ENCODE data around the gene TSPAN16. TPM values are rescaled to one million over a fixed set of nuclear protein-coding genes. Genes with fewer than 3 reads are reported as not detected.
"Not testable (repeated sequence)": the region's sequence is repeated elsewhere in the genome, so short reads cannot be mapped to it uniquely, and the experiment has no call there.

The TSPAN16 gene
- total RNA-seq, 1 donor from 2014 or later: not detected

DNA sequence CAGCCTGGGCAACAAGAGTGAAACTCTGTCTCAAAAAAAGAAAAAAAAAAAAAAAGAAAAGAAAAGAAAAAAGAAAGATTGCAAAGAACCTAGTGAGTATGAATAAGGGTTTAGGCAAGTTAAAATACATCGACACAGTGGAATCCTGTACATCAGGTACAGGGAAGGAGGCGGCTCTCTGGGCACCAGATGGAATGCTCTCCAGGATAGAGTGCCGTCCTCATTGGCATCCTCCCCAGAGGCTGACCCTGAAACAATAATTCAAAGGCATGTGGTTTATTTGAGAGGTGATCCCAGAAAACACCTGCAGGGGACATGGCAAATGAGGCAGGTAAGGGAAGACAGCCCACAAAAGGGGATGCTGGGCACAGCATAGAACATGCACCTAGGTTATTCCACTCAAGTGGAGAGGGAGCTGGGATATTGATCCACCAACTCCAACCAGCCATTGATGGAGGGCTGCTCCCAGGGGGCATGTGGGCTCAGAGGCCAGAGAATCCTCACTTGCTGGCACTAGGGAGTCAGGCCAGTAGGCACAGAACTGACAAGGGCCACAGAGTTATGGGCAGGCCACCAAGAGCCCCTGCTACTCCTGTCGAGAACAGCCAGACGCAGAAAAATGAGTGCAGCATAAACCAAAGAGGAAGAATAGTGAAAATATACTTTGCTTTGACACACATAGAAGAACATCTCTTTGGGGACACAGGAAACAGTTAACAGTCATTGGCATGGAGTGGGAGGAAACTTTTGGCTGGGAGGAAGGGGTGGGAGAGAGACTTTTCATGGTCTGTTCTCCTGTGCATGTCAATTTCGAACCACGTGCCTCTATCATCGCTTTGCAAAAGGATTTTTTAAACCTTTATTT is 4.2 kb downstream of the TSPAN16 start:
- no peak for DNase-seq (ENCODE audit: extremely low read depth, low read depth, low spot score)

DNA sequence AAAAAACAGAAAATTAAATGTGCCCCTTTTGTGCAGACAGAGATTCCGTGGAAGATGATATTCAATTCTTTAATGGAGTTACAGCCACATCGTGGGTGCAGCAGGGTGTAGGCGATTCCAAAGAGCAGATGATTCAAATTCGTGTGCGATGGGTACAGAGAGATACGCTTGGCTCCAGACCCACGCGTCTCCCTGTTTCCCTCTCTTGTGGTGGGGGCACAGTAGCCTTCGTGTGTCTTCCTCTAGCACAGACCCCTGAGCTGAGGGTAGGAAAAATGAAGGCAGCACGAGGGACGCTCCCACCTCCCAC is 4.8 kb downstream of the TSPAN16 start:
- DNase-seq (ENCODE audit: extremely low read depth, low read depth, low spot score): no peak

DNA sequence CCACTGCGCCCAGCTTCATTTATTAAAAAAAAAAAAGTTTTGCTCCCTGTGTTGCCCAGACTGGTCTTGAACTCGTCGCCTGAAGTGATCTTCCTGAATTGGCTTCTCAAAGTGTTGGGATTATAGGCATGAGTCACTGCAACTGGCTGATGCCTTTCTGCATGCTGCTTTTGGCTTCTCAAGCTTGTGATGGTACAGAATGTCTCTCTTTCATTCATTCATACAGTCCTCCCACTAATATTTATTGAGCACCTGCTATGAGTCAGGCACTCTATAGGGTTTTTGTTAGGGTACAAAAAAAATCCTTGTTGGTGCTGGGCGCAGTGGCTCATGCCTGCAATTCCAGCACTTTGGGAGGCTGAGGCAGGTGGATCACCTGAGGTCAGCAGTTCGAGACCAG is 9.0 kb downstream of the TSPAN16 start:
- DNase-seq (ENCODE audit: extremely low read depth, low read depth, low spot score): no peak

GRCh38 chr19:11306337-11306736 is 10.4 kb downstream of the TSPAN16 start:
- DNase-seq (ENCODE audit: extremely low read depth, low read depth, low spot score): no peak

DNA sequence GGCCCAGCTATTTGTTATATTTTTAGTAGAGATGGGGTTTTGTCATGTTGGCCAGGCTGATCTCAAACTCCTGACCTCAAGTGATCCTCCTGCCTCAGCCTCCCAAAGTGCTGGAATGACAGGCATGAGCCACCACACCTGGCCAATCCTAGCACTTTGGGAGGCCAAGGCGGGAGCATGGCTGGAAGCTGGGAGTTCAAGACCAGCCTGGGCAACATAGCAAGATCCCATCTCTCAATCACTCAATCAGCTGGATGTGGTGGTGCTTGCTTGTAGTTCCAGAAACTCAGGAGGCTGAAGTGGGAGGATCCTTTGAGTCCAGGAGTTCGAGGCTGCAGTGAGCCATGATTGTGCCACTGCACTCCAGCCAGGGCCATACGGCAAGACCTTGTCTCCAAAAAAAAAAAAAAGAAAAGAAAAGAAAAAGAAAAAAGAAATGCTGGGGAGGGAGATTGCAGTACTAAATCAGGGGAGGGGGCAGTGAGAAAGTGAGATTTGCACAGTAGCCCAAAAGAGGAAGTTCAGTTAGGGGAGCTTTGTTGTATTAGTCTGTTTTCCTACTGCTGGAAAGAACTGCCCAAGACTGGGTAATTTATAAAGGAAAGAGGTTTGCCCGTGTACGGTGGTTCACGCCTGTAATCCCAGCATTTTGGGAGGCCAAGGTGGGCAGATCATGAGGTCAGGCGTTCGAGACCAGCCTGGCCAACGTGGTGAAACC is 24.5 kb downstream of the TSPAN16 start:
- not testable (repeated sequence) for DNase-seq (ENCODE audit: extremely low read depth, low read depth, low spot score)

GRCh38 chr19:11321191-11322126 is 25.5 kb downstream of the TSPAN16 start:
- DNase-seq (ENCODE audit: extremely low read depth, low read depth, low spot score): no peak

DNA sequence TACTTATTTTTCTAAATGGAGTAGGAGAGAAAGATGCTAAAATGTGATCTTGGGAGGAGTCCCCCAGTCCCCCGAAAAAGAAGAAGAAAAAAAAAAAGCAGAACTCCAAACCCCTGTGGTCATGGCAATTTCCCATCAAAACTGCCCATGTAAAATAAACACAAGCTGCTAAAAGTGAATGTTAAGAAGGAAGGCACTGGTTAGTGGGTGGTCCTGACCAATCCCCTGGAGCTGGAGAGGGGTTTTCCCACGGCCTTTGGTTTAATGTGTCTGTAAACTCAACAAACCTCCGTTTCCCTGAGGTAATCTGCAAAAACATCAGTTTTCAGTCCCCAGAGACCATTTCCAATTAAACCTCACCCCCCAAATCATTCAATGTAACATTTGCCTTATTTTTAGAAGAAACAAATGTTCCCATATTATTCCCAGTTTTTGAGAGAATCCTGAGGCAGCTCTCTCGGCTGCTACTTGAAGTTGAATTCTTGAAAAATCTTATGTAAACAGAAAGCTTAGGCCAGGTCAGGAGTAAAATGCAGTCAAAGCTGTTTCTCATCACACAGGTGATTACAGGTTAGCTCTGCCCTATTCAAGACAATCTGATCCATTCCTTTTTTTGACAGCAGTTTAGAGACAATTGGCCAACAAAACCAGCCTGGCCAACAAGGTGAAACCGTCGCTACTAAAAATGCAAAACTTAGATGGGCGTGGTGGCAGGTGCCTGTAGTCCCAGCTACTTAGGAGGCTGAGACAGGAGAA is 26.5 kb downstream of the TSPAN16 start:
- no peak for DNase-seq (ENCODE audit: extremely low read depth, low read depth, low spot score)

- no peak for DNase-seq (ENCODE audit: extremely low read depth, low read depth, low spot score)
Observed at GRCh38 chr19:11323601-11324078, 27.7 kb downstream of the TSPAN16 start.

DNA sequence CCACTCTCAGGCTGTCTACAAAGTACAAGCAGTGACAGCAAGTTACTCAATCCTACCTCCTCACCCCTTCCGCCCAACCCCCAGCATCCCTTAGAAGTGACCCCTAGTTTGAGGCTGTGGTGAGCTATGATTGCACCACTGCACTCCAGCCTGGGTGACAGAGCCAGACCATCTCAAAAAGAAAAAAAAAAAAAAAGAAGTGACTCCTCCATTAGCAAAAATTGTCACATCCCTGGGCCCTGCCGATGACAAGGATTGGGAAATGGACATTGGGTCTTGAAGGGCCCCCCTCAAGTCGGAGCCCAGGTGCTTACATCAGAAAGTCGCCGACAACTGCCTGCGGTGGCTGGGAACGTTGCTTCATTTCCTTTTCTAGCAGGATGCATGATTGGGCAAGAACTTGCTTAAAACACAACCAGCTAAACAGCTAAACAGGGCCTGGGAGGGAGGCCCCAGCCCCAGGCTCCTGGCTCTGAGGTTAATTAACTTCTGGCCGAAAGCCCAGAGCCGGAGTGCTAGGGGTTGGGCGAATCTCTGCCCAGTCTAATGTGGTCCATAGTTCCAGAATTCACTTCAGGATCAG is 28.2 kb downstream of the TSPAN16 start:
- DNase-seq (ENCODE audit: extremely low read depth, low read depth, low spot score): no peak

DNA sequence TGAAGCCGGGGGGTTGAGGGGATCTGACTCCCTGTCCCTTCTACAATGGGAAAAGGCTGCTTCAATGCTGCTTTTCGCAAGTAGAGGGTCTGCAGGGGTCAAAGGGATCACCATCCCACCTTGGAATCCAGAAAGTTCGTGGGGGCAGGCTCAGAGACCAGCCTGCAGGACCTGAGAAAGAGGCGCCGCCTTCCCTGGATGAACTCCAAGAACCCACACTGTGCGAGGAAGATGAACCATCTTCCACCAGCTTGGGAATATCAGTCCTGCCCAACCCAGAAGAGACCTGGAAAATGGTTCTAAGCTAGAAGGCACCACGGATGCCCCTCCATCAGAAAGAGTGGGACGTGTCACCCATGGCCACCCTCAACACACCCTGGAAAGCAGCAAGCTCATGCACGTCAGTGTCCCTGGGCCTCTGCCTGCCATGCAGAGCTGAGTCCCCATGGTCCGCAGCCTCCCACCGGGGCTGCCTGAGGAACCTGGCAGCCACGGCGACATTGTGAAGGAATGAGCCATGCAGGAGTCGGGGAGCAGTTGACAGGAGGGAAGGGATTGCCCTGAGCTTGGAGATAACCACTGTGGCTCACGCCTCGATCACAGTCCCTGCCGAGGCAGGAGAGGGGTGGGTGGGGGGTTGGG is 28.9 kb downstream of the TSPAN16 start:
- DNase-seq (ENCODE audit: extremely low read depth, low read depth, low spot score): no peak

- DNase-seq (ENCODE audit: extremely low read depth, low read depth, low spot score): no peak
Observed at GRCh38 chr19:11325544-11325943, 29.6 kb downstream of the TSPAN16 start.

GRCh38 chr19:11330127-11330526 is 34.2 kb downstream of the TSPAN16 start:
- DNase-seq (ENCODE audit: extremely low read depth, low read depth, low spot score): no peak

DNA sequence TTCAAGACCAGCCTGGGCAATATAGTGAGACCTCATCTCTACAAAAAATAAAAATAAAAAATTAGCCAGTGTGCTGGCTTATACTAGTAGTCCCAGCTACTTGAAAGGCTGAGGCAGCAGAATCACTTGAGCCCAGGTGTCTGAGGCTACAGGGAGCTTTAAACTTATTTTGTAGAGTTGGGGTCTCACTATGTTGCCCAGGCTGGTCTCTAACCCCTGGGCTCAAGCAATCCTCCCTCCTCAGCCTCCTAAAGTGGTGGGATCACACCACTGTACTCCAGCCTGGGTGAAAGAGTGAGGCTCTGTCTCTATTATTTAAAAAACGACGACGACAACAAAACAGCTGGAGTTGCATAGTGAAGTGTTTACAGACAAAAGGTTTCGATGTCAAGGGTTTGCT is 35.5 kb downstream of the TSPAN16 start:
- no peak for DNase-seq (ENCODE audit: extremely low read depth, low read depth, low spot score)

GRCh38 chr19:11332822-11333221 is 36.9 kb downstream of the TSPAN16 start:
- no peak for DNase-seq (ENCODE audit: extremely low read depth, low read depth, low spot score)

GRCh38 chr19:11333838-11334237 is 37.9 kb downstream of the TSPAN16 start:
- not testable (repeated sequence) for DNase-seq (ENCODE audit: extremely low read depth, low read depth, low spot score)

DNA sequence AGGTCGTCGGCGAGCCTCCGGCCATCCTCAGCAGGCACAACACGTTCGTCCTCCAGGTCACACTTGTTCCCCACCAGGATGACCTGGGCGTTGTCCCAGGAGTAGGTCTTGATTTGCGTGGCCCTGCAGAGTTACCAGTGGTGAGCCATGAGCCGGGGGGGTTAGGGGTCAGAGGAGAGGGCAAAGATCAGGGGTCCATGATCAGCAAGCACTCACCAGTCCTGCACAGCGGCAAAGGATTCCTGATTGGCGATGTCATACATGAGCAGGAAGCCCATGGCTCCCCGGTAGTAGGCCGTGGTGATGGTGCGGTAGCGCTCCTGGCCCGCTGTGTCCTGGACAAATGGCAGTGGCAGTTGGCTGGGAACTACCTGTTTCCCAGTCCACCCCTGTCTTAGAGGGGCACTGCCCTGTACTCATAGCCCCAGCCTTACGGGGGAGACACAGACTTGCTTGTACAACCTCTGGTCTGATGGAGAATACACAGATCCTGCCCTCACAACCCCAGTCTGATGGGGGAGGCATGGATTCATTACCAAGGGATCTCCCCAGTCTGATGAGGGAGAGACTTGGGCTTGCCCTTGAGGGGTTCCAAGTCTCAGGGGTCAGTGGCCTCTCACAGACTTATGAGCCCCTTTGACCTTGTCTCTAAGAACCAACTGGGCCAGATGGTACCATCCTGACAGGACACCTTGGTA is 39.6 kb downstream of the TSPAN16 start:
- DNase-seq (ENCODE audit: extremely low read depth, low read depth, low spot score): no peak

DNA sequence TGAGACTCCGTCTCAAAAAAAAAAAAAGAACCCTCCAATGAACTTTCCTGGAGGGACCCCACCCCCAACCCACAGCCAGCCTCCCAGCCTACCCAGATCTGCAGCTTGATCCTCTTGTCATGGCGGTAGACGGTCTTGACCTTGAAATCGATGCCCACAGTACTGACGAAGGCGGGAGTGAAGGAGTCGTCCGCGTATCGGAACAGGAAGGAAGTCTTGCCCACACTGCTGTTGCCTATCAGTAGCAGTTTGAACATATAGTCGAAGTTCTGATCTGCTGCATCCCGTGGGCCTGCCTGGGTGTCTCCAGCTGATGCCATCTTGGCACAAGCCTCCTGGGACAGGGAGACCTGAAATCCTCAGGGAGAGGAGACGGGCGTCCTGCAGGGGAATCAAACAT is 41.1 kb downstream of the TSPAN16 start:
- DNase-seq (ENCODE audit: extremely low read depth, low read depth, low spot score): no peak

DNA sequence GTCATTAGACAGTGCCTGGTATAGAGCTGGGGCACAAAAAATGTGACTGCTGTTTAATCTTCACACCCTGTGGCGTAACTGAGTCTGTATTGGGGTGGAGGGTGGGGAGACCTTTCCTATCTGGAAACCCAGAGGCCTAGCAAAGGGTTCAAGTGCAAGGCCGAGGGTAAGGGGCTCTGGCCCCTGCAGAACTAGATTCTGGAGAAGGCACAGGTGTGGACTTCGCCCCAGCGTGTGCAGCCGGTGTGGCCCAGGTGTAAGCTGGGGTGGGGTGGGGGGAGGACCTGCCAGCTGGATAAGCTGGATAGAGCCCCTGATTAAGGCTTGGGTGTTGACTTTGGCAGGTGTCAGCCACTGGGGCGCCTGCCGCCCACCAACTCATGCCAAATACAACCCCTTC is 42.2 kb downstream of the TSPAN16 start:
- DNase-seq (ENCODE audit: extremely low read depth, low read depth, low spot score): no peak
